Stimulated activated CD4-positive, alpha-beta T cell treated with anti-CD3 and anti-CD28 coated beads, Interleukin-2, amount 100 ng/mL, for 48 hours (primary cell): ENCODE results near the gene MARCHF2.

Experiments
- DNase-seq, 2 donors: peaks; one replicate each; pipeline ENCODE4 v3.0.0-alpha.2; 2020

Gene MARCHF2

GRCh38 chr19:8455018-8455417 is 41.9 kb downstream of the MARCHF2 start:
- no peak for DNase-seq

- no peak for DNase-seq
Observed at GRCh38 chr19:8456064-8456463, 43.0 kb downstream of the MARCHF2 start.

- DNase-seq: no peak
Observed at GRCh38 chr19:8457209-8457608, 44.1 kb downstream of the MARCHF2 start.

- DNase-seq: no peak
Observed at GRCh38 chr19:8457827-8458226, 44.7 kb downstream of the MARCHF2 start.

GRCh38 chr19:8458380-8458779 is 45.3 kb downstream of the MARCHF2 start:
- DNase-seq: no peak

- DNase-seq: no peak
Observed at GRCh38 chr19:8459095-8459494, 46.0 kb downstream of the MARCHF2 start.

GRCh38 chr19:8459520-8460270 is 46.6 kb downstream of the MARCHF2 start:
- no peak for DNase-seq

GRCh38 chr19:8460516-8461298 is 47.6 kb downstream of the MARCHF2 start:
- DNase-seq: no peak

- DNase-seq: no peak
Observed at GRCh38 chr19:8461376-8461775, 48.3 kb downstream of the MARCHF2 start.

GRCh38 chr19:8461891-8462290 is 48.8 kb downstream of the MARCHF2 start:
- no peak for DNase-seq

GRCh38 chr19:8462571-8462970 is 49.5 kb downstream of the MARCHF2 start:
- DNase-seq: no peak

- DNase-seq: no peak
Observed at GRCh38 chr19:8463365-8463764, 50.3 kb downstream of the MARCHF2 start.

- DNase-seq: no peak
Observed at GRCh38 chr19:8466018-8466417, 52.9 kb downstream of the MARCHF2 start.

GRCh38 chr19:8468124-8468523 is 55.0 kb downstream of the MARCHF2 start:
- DNase-seq: no peak

GRCh38 chr19:8468761-8469373 is 55.8 kb downstream of the MARCHF2 start:
- no peak for DNase-seq

- no peak for DNase-seq
Observed at GRCh38 chr19:8469613-8470368, 56.7 kb downstream of the MARCHF2 start.

- DNase-seq: no peak
Observed at GRCh38 chr19:8473648-8474476, 60.8 kb downstream of the MARCHF2 start.

- DNase-seq: no peak
Observed at GRCh38 chr19:8475005-8475404, 61.9 kb downstream of the MARCHF2 start.

- no peak for DNase-seq
Observed at GRCh38 chr19:8476524-8476923, 63.4 kb downstream of the MARCHF2 start.

GRCh38 chr19:8477889-8478288 is 64.8 kb downstream of the MARCHF2 start:
- DNase-seq: no peak

GRCh38 chr19:8478598-8478997 is 65.5 kb downstream of the MARCHF2 start:
- DNase-seq: no peak

GRCh38 chr19:8481201-8481600 is 68.1 kb downstream of the MARCHF2 start:
- DNase-seq: no peak
